OCI-LY1 (cell line): ENCODE data around the gene DNAAF1.

Experiments
- H2AFZ ChIP-seq: fragments of 200-600 bp; sonication (generic), shearing (Covaris generic); 2 replicates; pipeline ENCODE4 v1.6.0; 2014; ENCODE audit warnings: antibody characterized with exemption, mild to moderate bottlenecking, low read length
- H3F3A ChIP-seq: fragments of 200-600 bp; sonication (generic), shearing (Covaris generic); 2 replicates; pipeline ENCODE4 v1.6.0; 2014; ENCODE audit warnings: mild to moderate bottlenecking, antibody characterized with exemption, low read length, moderate library complexity; ENCODE audit not compliant: insufficient read depth
- H3K27ac ChIP-seq: fragments of 200-600 bp; sonication (generic); 2 replicates; pipeline ENCODE4 v1.5.1; 2014; ENCODE audit warnings: low read length, mixed run types, mild to moderate bottlenecking, low read depth; ENCODE audit not compliant: poor library complexity, severe bottlenecking
- H3K27me3 ChIP-seq: fragments of 200-600 bp; sonication (generic); 2 replicates; pipeline ENCODE4 v1.6.0; 2014; ENCODE audit warnings: antibody characterized with exemption, mild to moderate bottlenecking, low read length, moderate library complexity; ENCODE audit not compliant: insufficient read depth
- H3K36me3 ChIP-seq: fragments of 200-600 bp; sonication (generic); 2 replicates; pipeline ENCODE4 v1.6.1; 2014; ENCODE audit warnings: mild to moderate bottlenecking, antibody characterized with exemption, low read length, moderate library complexity, mixed read lengths; ENCODE audit not compliant: insufficient read depth
- H3K4me1 ChIP-seq: fragments of 200-600 bp; sonication (generic); 2 replicates; pipeline ENCODE4 v1.5.1; 2014; ENCODE audit warnings: mild to moderate bottlenecking, low read length, moderate library complexity; ENCODE audit not compliant: insufficient read depth, severe bottlenecking
- H3K4me2 ChIP-seq: fragments of 200-600 bp; sonication (generic), shearing (Covaris generic); 2 replicates; pipeline ENCODE4 v1.6.1; 2014; ENCODE audit warnings: low read length
- H3K4me3 ChIP-seq: fragments of 200-600 bp; sonication (generic); 2 replicates; pipeline ENCODE4 v1.5.1; 2014; ENCODE audit warnings: low read length, low read depth, mild to moderate bottlenecking, mixed read lengths; ENCODE audit not compliant: poor library complexity, severe bottlenecking
- H3K79me2 ChIP-seq: fragments of 200-600 bp; shearing (Covaris generic); 2 replicates; pipeline ENCODE4 v1.6.1; 2016; ENCODE audit warnings: mixed run types, low read length, mixed read lengths; ENCODE audit not compliant: insufficient read depth
- H3K9ac ChIP-seq: fragments of 200-600 bp; sonication (generic), shearing (Covaris generic); 2 replicates; pipeline ENCODE4 v1.6.1; 2014; ENCODE audit warnings: mild to moderate bottlenecking, low read length, mixed read lengths
- H3K9me2 ChIP-seq: fragments of 200-600 bp; sonication (generic), shearing (Covaris generic); 2 replicates; pipeline ENCODE4 v1.6.1; 2014; ENCODE audit warnings: low read depth, mild to moderate bottlenecking, low read length, mixed read lengths
- H3K9me3 ChIP-seq: fragments of 200-600 bp; shearing (Covaris generic); 2 replicates; pipeline ENCODE4 v1.6.1; 2014; ENCODE audit warnings: low read length, mixed read lengths
- H4K20me1 ChIP-seq: fragments of 200-600 bp; sonication (generic), shearing (Covaris generic); 2 replicates; pipeline ENCODE4 v1.6.0; 2016; ENCODE audit warnings: mild to moderate bottlenecking, low read length; ENCODE audit not compliant: insufficient read depth
- EZH2 ChIP-seq: fragments of 200-600 bp; sonication (generic), shearing (Covaris generic); IDR thresholded peaks from 2 replicates; pipeline ENCODE4 v1.8.0; 2017; ENCODE audit warnings: borderline replicate concordance, mixed run types, mild to moderate bottlenecking, antibody characterized with exemption, low read length, moderate library complexity, mixed read lengths
- TF ChIP-seq, protein P1 (sequence below): fragments of 200-600 bp; sonication (generic), shearing (Covaris generic); IDR thresholded peaks from 2 replicates; pipeline ENCODE4 v1.5.1; 2017; ENCODE audit warnings: mild to moderate bottlenecking, antibody characterized with exemption, low read length, moderate library complexity, mixed read lengths

DNAAF1 gene

GRCh38 chr16:84159007-84159406, 13.9 kb downstream of the DNAAF1 start:
- no peaks in the 10 kb centered on the region; the same call in none of the 2 replicates for H3K27me3 ChIP-seq
- no peaks in the 10 kb centered on the region for H4K20me1 ChIP-seq
- H3K9me3 ChIP-seq = no peaks in the 10 kb centered on the region
- H3K4me1 ChIP-seq = no peaks in the 10 kb centered on the region
- H3K79me2 ChIP-seq = no peaks in the 10 kb centered on the region
- no peaks in the 10 kb centered on the region for H3K36me3 ChIP-seq
- TF ChIP-seq, protein P1, sequence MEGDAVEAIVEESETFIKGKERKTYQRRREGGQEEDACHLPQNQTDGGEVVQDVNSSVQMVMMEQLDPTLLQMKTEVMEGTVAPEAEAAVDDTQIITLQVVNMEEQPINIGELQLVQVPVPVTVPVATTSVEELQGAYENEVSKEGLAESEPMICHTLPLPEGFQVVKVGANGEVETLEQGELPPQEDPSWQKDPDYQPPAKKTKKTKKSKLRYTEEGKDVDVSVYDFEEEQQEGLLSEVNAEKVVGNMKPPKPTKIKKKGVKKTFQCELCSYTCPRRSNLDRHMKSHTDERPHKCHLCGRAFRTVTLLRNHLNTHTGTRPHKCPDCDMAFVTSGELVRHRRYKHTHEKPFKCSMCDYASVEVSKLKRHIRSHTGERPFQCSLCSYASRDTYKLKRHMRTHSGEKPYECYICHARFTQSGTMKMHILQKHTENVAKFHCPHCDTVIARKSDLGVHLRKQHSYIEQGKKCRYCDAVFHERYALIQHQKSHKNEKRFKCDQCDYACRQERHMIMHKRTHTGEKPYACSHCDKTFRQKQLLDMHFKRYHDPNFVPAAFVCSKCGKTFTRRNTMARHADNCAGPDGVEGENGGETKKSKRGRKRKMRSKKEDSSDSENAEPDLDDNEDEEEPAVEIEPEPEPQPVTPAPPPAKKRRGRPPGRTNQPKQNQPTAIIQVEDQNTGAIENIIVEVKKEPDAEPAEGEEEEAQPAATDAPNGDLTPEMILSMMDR = no peak
- no peak for TF ChIP-seq EZH2
- H3K4me3 ChIP-seq = no peak overlapping the region
- H3F3A ChIP-seq = no peaks in the 10 kb centered on the region
- H3K9me2 ChIP-seq = no peaks in the 10 kb centered on the region
- no peak overlapping the region for H3K9ac ChIP-seq
- no peak overlapping the region for H2AFZ ChIP-seq
- no peak overlapping the region for H3K4me2 ChIP-seq
- no peak overlapping the region for H3K27ac ChIP-seq

GRCh38 chr16:84159800-84160199, 14.7 kb downstream of the DNAAF1 start:
- Histone ChIP-seq H3K27me3 (no peaks in the 10 kb centered on the region; the same call in none of the 2 replicates), H2AFZ (no peak overlapping the region)

DNA sequence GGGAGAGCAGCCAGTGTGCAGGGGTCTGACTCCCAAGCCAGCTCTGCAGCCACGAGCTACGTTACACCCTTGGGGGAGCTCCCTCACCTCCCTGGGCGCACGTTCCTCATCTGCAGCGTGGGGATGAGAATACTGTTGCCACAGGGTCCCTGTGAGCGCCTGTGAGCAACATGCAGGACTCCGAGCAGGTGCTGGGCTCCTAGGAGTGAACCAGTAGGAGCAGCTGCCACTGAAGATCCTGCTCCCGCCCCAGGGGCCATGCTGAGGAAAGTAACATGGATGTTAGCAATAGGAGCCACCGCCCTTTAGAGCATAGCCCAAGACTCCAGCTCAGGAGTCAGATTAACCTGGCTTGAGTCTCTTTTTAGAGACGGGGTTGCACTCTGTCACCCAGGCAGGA, 15.9 kb downstream of the DNAAF1 start:
- H3K79me2 ChIP-seq = no peaks in the 10 kb centered on the region
- no peak overlapping the region for H3K9ac ChIP-seq
- H3K36me3 ChIP-seq = no peaks in the 10 kb centered on the region
- H3K9me2 ChIP-seq = no peaks in the 10 kb centered on the region
- H3K27me3 ChIP-seq = no peaks in the 10 kb centered on the region; the same call in none of the 2 replicates
- H3K4me1 ChIP-seq = no peaks in the 10 kb centered on the region
- H3F3A ChIP-seq = no peaks in the 10 kb centered on the region
- no peak overlapping the region for H3K4me3 ChIP-seq
- no peak overlapping the region for H3K27ac ChIP-seq
- no peaks in the 10 kb centered on the region for H4K20me1 ChIP-seq
- TF ChIP-seq, protein P1 = no peak
- no peak for TF ChIP-seq EZH2
- no peak overlapping the region for H3K4me2 ChIP-seq
- no peaks in the 10 kb centered on the region for H3K9me3 ChIP-seq
- H2AFZ ChIP-seq = no peak overlapping the region

More at GRCh38 chr16:84159800-84160199, 14.7 kb downstream of the DNAAF1 start:
- no peaks in the 10 kb centered on the region for H3K79me2 ChIP-seq
- TF ChIP-seq, protein P1 = no peak
- TF ChIP-seq EZH2 = no peak
- H3K4me3 ChIP-seq = no peak overlapping the region
- H3K27ac ChIP-seq = no peak overlapping the region
- H4K20me1 ChIP-seq = no peaks in the 10 kb centered on the region
- no peaks in the 10 kb centered on the region for H3K9me2 ChIP-seq
- no peaks in the 10 kb centered on the region for H3K9me3 ChIP-seq
- no peak overlapping the region for H3K4me2 ChIP-seq
- H3K4me1 ChIP-seq = no peaks in the 10 kb centered on the region
- H3K36me3 ChIP-seq = no peaks in the 10 kb centered on the region
- no peak overlapping the region for H3K9ac ChIP-seq
- no peaks in the 10 kb centered on the region for H3F3A ChIP-seq
